HCT116 (cell line): ENCODE data around the gene XPA. TPM values are rescaled to one million over a fixed set of nuclear protein-coding genes. Genes with fewer than 3 reads are reported as not detected.

Source experiments
- ATAC-seq: fragments of 200-7000 bp; cut with Tn5 transposase; 2 replicates; pipeline ENCODE4 v1.9.1; 2020; ENCODE audit warnings: mild to moderate bottlenecking, moderate library complexity
- BruUV-seq: library from RNA; stranded (reverse); fragments of 400-500 nt; replicated peaks from 2 replicates; lab custom pipeline; 2021; lab: Mats Ljungman, UMichigan
- CTCF ChIA-PET: fragments of 300-600 bp; sonication (Branson Sonifier 250); formaldehyde crosslinking; loops from one replicate; lab custom pipeline; 2021; ENCODE audit warnings: antibody characterized with exemption; lab: Charles Lee
- POLR2A ChIA-PET: fragments of 300-600, 350-600 bp; sonication (Branson Sonifier 250); formaldehyde crosslinking; loops from one replicate; lab custom pipeline; 2021; ENCODE audit warnings: antibody characterized with exemption; lab: Charles Lee
- RAD21 ChIA-PET, 2 experiments: fragments of 300-600 bp; sonication (Branson Sonifier 250); formaldehyde crosslinking; loops; one replicate each; lab custom pipeline; 2023; ENCODE audit warnings: low total read pairs in 2 of 2; ENCODE audit not compliant: uncharacterized antibody in 2 of 2, unreplicated experiment in 2 of 2, low non-redundant PET in 1 of 2; lab: Charles Lee
- DNase-seq: peaks from one replicate; pipeline ENCODE4 v3.0.0-alpha.2; 2010; ENCODE audit warnings: low read depth, low spot score
- H2AFZ ChIP-seq: fragments of 200-600 bp; shearing (Covaris generic), sonication (generic); 2 replicates; pipeline ENCODE4 v1.6.1; 2017; ENCODE audit warnings: low read depth, mixed run types, mixed read lengths, antibody characterized with exemption, low read length; ENCODE audit not compliant: poor library complexity, severe bottlenecking
- H3K27ac ChIP-seq: 2 replicates; pipeline ENCODE4 v1.5.1; 2012; ENCODE audit warnings: low read depth, low read length
- H3K27me3 ChIP-seq: fragments of 200-600 bp; sonication (generic); 2 replicates; pipeline ENCODE4 v1.6.1; 2016; ENCODE audit warnings: mixed run types, low read length, mixed read lengths; ENCODE audit not compliant: insufficient read depth
- H3K36me3 ChIP-seq, 2 experiments: fragments of 200-500 bp in 1 of 2; fragments of 200-600 bp in 1 of 2; sonication (Bioruptor generic) in 1 of 2; sonication (generic) in 1 of 2; 2 replicates each; pipeline versions ENCODE4 v1.5.1 to v1.6.1; 2014 to 2016; ENCODE audit warnings: low read length in 2 of 2, inconsistent platforms in 1 of 2, mixed read lengths in 1 of 2, mixed run types in 1 of 2; ENCODE audit not compliant: insufficient read depth in 2 of 2, control insufficient read depth in 1 of 2
- H3K4me1 ChIP-seq, 2 experiments: fragments of 200-600 bp in 1 of 2; sonication (generic) in 1 of 2; 2 replicates each; pipeline versions ENCODE4 v1.5.1 to v1.6.1; 2012 to 2017; ENCODE audit warnings: low read length in 2 of 2, inconsistent platforms in 1 of 2, mild to moderate bottlenecking in 1 of 2, mixed read lengths in 1 of 2, mixed run types in 1 of 2, moderate library complexity in 1 of 2; ENCODE audit not compliant: insufficient read depth in 2 of 2, control insufficient read depth in 1 of 2
- H3K4me2 ChIP-seq: fragments of 200-600 bp; sonication (generic); 2 replicates; pipeline ENCODE4 v1.6.1; 2017; ENCODE audit warnings: mixed run types, low read length, mixed read lengths
- H3K4me3 ChIP-seq, 2 experiments: fragments of 200-600 bp in 1 of 2; sonication (generic) in 1 of 2; replicated peaks in 1 of 2; 2 replicates each; pipeline ENCODE4 v1.5.1; 2011 to 2016; ENCODE audit warnings: low read length in 2 of 2, control low read depth in 1 of 2, low read depth in 1 of 2, mild to moderate bottlenecking in 1 of 2, mixed read lengths in 1 of 2, mixed run types in 1 of 2
- H3K79me2 ChIP-seq: fragments of 200-600 bp; sonication (generic); 2 replicates; pipeline ENCODE4 v1.6.1; 2017; ENCODE audit warnings: mild to moderate bottlenecking, mixed run types, low read length, moderate library complexity, mixed read lengths; ENCODE audit not compliant: insufficient read depth
- H3K9ac ChIP-seq: fragments of 200-600 bp; sonication (generic); 2 replicates; pipeline ENCODE4 v1.6.1; 2016; ENCODE audit warnings: low read length, mixed read lengths
- H3K9me2 ChIP-seq: fragments of 200-600 bp; sonication (generic), shearing (Covaris generic); 2 replicates; pipeline ENCODE4 v1.6.1; 2017; ENCODE audit warnings: mixed run types, mild to moderate bottlenecking, moderate library complexity; ENCODE audit not compliant: insufficient read depth
- H3K9me3 ChIP-seq, 2 experiments: fragments of 200-500 bp in 1 of 2; fragments of 200-600 bp in 1 of 2; sonication (Bioruptor generic) in 1 of 2; sonication (generic) in 1 of 2; 2 replicates each; pipeline ENCODE4 v1.6.1; 2014 to 2017; ENCODE audit warnings: low read length in 2 of 2, mixed read lengths in 2 of 2, inconsistent platforms in 1 of 2, low read depth in 1 of 2, mild to moderate bottlenecking in 1 of 2, mixed run types in 1 of 2, moderate library complexity in 1 of 2; ENCODE audit not compliant: control insufficient read depth in 1 of 2, insufficient read depth in 1 of 2
- H4K20me1 ChIP-seq: fragments of 200-600 bp; sonication (generic), shearing (Covaris generic); 2 replicates; pipeline ENCODE4 v1.6.1; 2017; ENCODE audit warnings: mixed run types, mild to moderate bottlenecking, moderate library complexity; ENCODE audit not compliant: insufficient read depth
- CBX3 ChIP-seq: IDR thresholded peaks from 2 replicates; pipeline ENCODE4 v1.6.1; 2012; ENCODE audit warnings: low read depth
- CEBPB ChIP-seq: IDR thresholded peaks from 2 replicates; pipeline ENCODE4 v1.6.1; 2012; ENCODE audit warnings: low read depth
- ELF1 ChIP-seq: IDR thresholded peaks from 2 replicates; pipeline ENCODE4 v1.6.1; 2012; ENCODE audit warnings: low read depth, borderline replicate concordance
- EZH2phosphoT487 ChIP-seq: fragments of 200-600 bp; IDR thresholded peaks from 2 replicates; pipeline ENCODE4 v1.6.1; 2018; ENCODE audit warnings: antibody characterized with exemption, borderline replicate concordance
- FOSL1 ChIP-seq: IDR thresholded peaks from 2 replicates; pipeline ENCODE4 v1.6.1; 2012; ENCODE audit warnings: low read depth
- JUND ChIP-seq: IDR thresholded peaks from 2 replicates; pipeline ENCODE4 v1.6.1; 2012
- POLR2A ChIP-seq: IDR thresholded peaks from 2 replicates; pipeline ENCODE4 v1.7.0; 2011; ENCODE audit warnings: borderline replicate concordance; ENCODE audit not compliant: insufficient read depth, insufficient read length; ENCODE audit errors: extremely low read depth
- RAD21 ChIP-seq: IDR thresholded peaks from 2 replicates; pipeline ENCODE4 v1.6.1; 2012; ENCODE audit warnings: low read depth, mild to moderate bottlenecking
- SIN3A ChIP-seq: IDR thresholded peaks from 2 replicates; pipeline ENCODE4 v1.6.1; 2012; ENCODE audit warnings: low read depth
- TCF7L2 ChIP-seq: IDR thresholded peaks from 2 replicates; pipeline ENCODE4 v1.7.0; 2011; ENCODE audit warnings: borderline replicate concordance, inconsistent platforms; ENCODE audit not compliant: insufficient read depth, insufficient read length; ENCODE audit errors: extremely low read depth
- ZFX ChIP-seq: fragments of 450-650 bp; IDR thresholded peaks from 2 replicates; pipeline ENCODE4 v1.6.1; 2017
- intact Hi-C: fragments of 100-400 bp; cut with micrococcal nuclease; formaldehyde crosslinking; loops from 2 replicates; pipeline ENCODE4 v1.10.0; 2022
- total RNA-seq: library from RNA; stranded (reverse); gene quantifications from one replicate; pipeline ENCODE4 v1.2.1, GENCODE V29; 2021; ENCODE audit not compliant: unreplicated experiment

Gene XPA
- total RNA-seq, 1 experiment from 2014 or later: 9.3 TPM

DNA sequence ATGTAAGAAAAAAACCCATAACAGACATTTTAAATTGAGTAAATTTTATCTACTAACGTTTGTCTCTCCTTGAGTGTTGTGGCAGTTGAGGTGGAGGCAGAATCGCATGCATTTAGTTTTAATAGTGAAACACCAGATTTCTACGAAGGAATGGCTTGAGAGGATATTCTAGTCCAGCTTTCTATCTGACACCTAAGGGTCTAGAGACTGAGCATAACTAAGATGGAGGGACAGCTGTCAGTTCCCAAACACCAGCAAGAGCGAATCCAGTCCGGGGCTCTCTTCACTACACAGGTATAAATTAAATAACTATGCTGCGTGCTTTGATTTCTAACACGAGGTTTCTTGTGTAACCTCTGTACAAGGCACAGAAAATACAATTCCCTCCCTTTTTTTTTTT lies 62.1 kb downstream of the XPA start (continued):
- TF ChIP-seq POLR2A (no peak), CBX3 (no peak), RAD21 (no peak), TCF7L2 (no peak), CEBPB (no peak), SIN3A (no peak), FOSL1 (no peak), ELF1 (no peak), EZH2phosphoT487 (no peak), JUND (no peak)

GRCh38 chr9:97633859-97634490 lies 63.2 kb downstream of the XPA start:
- H3K79me2 ChIP-seq: peaks cover 78% of the 10 kb centered on the region
- no peaks in the 10 kb centered on the region for H3K9me3 ChIP-seq
- CTCF ChIA-PET: interaction anchor here (1.3 to 2.1 kb wide), 4 partner anchors 35 to 777 kb away, joined by 3 to 7 read pairs (median 4); no protein-coding TSS in a partner anchor
- TF ChIP-seq JUND: no peak
- TF ChIP-seq ZFX: peak; percentile 37; the same call in 1 of the 2 replicates
- peaks cover 9 to 15% of the 10 kb centered on the region in 2 experiments; a peak in 2 of 4 replicates for H3K4me1 ChIP-seq
- no peak overlapping the region for H2AFZ ChIP-seq
- peak overlapping the region; percentile 95 to 97 for H3K4me3 ChIP-seq
- H3K27me3 ChIP-seq: no peaks in the 10 kb centered on the region
- BruUV-seq: no TSS peak
- H3K4me2 ChIP-seq: peak overlapping the region; percentile 81
- intact Hi-C loops: loop anchor here (1.0 to 5.0 kb wide), 2 partner anchors 63 to 1377 kb away; partner anchors contain the start of gene XPA
- peak overlapping the region; percentile 95 for H3K27ac ChIP-seq
- POLR2A ChIA-PET: interaction anchor here (1.0 to 1.9 kb wide), 6 partner anchors 12 to 778 kb away, joined by 3 to 9 read pairs (median 4); no protein-coding TSS in a partner anchor
- no peaks in the 10 kb centered on the region for H3K36me3 ChIP-seq
- DNase-seq: no peak
- H3K9me2 ChIP-seq: no peaks in the 10 kb centered on the region
- H3K9ac ChIP-seq: peak overlapping the region; percentile 91
- RAD21 ChIA-PET: no interaction called here
- no peak for ATAC-seq
- H4K20me1 ChIP-seq: peaks cover 17% of the 10 kb centered on the region; the same call in 1 of the 2 replicates
